ENCODE results near the gene MS4A12. TPM values are rescaled to one million over a fixed set of nuclear protein-coding genes. Genes with fewer than 3 reads are reported as not detected.
"Not testable (repeated sequence)": the region's sequence is repeated elsewhere in the genome, so short reads cannot be mapped to it uniquely, and the experiment has no call there.

Gene MS4A12
- total RNA-seq, 2 experiments from 2014 or later = not detected

- peaks cover 75% of the 10 kb centered on the region for H3K27me3 Mint-ChIP-seq
- POLR2A ChIA-PET = no interaction called here
Measured at GRCh38 chr11:60498399-60498798, 5.8 kb downstream of the MS4A12 start.

GRCh38 chr11:60498853-60499252 lies 6.3 kb downstream of the MS4A12 start:
- no peaks in the 10 kb centered on the region for H3K36me3 Mint-ChIP-seq
- peaks cover 78% of the 10 kb centered on the region for H3K27me3 Mint-ChIP-seq
- H3K4me1 Mint-ChIP-seq = peaks cover 3% of the 10 kb centered on the region
- no peak overlapping the region for H3K4me3 Mint-ChIP-seq
- H3K9me3 Mint-ChIP-seq = peaks cover 2% of the 10 kb centered on the region
- no peak overlapping the region for H3K27ac Mint-ChIP-seq
- DNase-seq (no peak), ATAC-seq (ENCODE audit: low read depth) (no peak)
- POLR2A ChIA-PET = no interaction called here

More at GRCh38 chr11:60498399-60498798, 5.8 kb downstream of the MS4A12 start:
- no peaks in the 10 kb centered on the region for H3K36me3 Mint-ChIP-seq
- peaks cover 2% of the 10 kb centered on the region for H3K4me1 Mint-ChIP-seq
- no peak for DNase-seq
- no peak overlapping the region for H3K27ac Mint-ChIP-seq
- ATAC-seq (ENCODE audit: low read depth) = no peak
- peaks cover 2% of the 10 kb centered on the region for H3K9me3 Mint-ChIP-seq
- no peak overlapping the region for H3K4me3 Mint-ChIP-seq

- peaks cover 4% of the 10 kb centered on the region for H3K9me3 Mint-ChIP-seq
- ATAC-seq (ENCODE audit: low read depth) = no peak
- POLR2A ChIA-PET = no interaction called here
- no peak overlapping the region for H3K4me3 Mint-ChIP-seq
- DNase-seq = no peak
- H3K4me1 Mint-ChIP-seq = peaks cover 17% of the 10 kb centered on the region
- no peak overlapping the region for H3K27ac Mint-ChIP-seq
- peaks cover 76% of the 10 kb centered on the region for H3K27me3 Mint-ChIP-seq
- peaks cover 3% of the 10 kb centered on the region for H3K36me3 Mint-ChIP-seq
Measured at GRCh38 chr11:60500276-60500910, 7.8 kb downstream of the MS4A12 start.

GRCh38 chr11:60502221-60502775 lies 9.7 kb downstream of the MS4A12 start:
- no peak overlapping the region for H3K27ac Mint-ChIP-seq
- H3K4me3 Mint-ChIP-seq = no peak overlapping the region
- H3K27me3 Mint-ChIP-seq = peaks cover 70% of the 10 kb centered on the region
- H3K36me3 Mint-ChIP-seq = peaks cover 3% of the 10 kb centered on the region
- peaks cover 7% of the 10 kb centered on the region for H3K9me3 Mint-ChIP-seq
- POLR2A ChIA-PET = no interaction called here
- DNase-seq (no peak), ATAC-seq (ENCODE audit: low read depth) (no peak)
- peaks cover 17% of the 10 kb centered on the region for H3K4me1 Mint-ChIP-seq

GRCh38 chr11:60504219-60504905 lies 11.8 kb downstream of the MS4A12 start:
- Mint-ChIP-seq H3K9me3 (peaks cover 9% of the 10 kb centered on the region), H3K4me1 (peaks cover 17% of the 10 kb centered on the region), H3K4me3 (peak overlapping the region; percentile 10), H3K27ac (no peak overlapping the region), H3K27me3 (peaks cover 54% of the 10 kb centered on the region), H3K36me3 (peaks cover 3% of the 10 kb centered on the region)
- no peak for DNase-seq
- ATAC-seq (ENCODE audit: low read depth) = peak; percentile 74
- POLR2A ChIA-PET = no interaction called here

GRCh38 chr11:60509609-60510008 lies 17.0 kb downstream of the MS4A12 start:
- H3K4me1 Mint-ChIP-seq; DNase-seq; ATAC-seq (ENCODE audit: low read depth); H3K4me3 Mint-ChIP-seq; H3K27ac Mint-ChIP-seq; POLR2A ChIA-PET; H3K9me3 Mint-ChIP-seq; H3K36me3 Mint-ChIP-seq: not testable (repeated sequence)
- peaks cover 32% of the 10 kb centered on the region for H3K27me3 Mint-ChIP-seq

GRCh38 chr11:60510209-60510608 lies 17.6 kb downstream of the MS4A12 start:
- H3K36me3 Mint-ChIP-seq; H3K4me1 Mint-ChIP-seq; DNase-seq; ATAC-seq (ENCODE audit: low read depth); H3K4me3 Mint-ChIP-seq; H3K9me3 Mint-ChIP-seq; POLR2A ChIA-PET; H3K27ac Mint-ChIP-seq: not testable (repeated sequence)
- H3K27me3 Mint-ChIP-seq = peaks cover 30% of the 10 kb centered on the region

GRCh38 chr11:60511393-60511792 lies 18.8 kb downstream of the MS4A12 start:
- H3K27ac Mint-ChIP-seq = no peak overlapping the region
- POLR2A ChIA-PET = no interaction called here

GRCh38 chr11:60512651-60513225 lies 20.2 kb downstream of the MS4A12 start:
- Mint-ChIP-seq H3K4me3 (no peak overlapping the region), H3K27me3 (peaks cover 24% of the 10 kb centered on the region), H3K27ac (no peak overlapping the region)

More at GRCh38 chr11:60511393-60511792, 18.8 kb downstream of the MS4A12 start:
- H3K9me3 Mint-ChIP-seq = peaks cover 5% of the 10 kb centered on the region
- ATAC-seq (ENCODE audit: low read depth) = no peak
- no peak overlapping the region for H3K4me3 Mint-ChIP-seq
- no peak for DNase-seq
- no peaks in the 10 kb centered on the region for H3K4me1 Mint-ChIP-seq
- peaks cover 24% of the 10 kb centered on the region for H3K27me3 Mint-ChIP-seq
- H3K36me3 Mint-ChIP-seq = no peaks in the 10 kb centered on the region

GRCh38 chr11:60513496-60514460 lies 21.2 kb downstream of the MS4A12 start:
- POLR2A ChIA-PET = no interaction called here
- Mint-ChIP-seq H3K9me3 (no peaks in the 10 kb centered on the region), H3K4me3 (no peak overlapping the region), H3K27me3 (peaks cover 22% of the 10 kb centered on the region), H3K4me1 (no peaks in the 10 kb centered on the region), H3K27ac (no peak overlapping the region), H3K36me3 (no peaks in the 10 kb centered on the region)
- DNase-seq (no peak), ATAC-seq (ENCODE audit: low read depth) (no peak)

More at GRCh38 chr11:60512651-60513225, 20.2 kb downstream of the MS4A12 start:
- POLR2A ChIA-PET = no interaction called here
- Mint-ChIP-seq H3K4me1 (no peaks in the 10 kb centered on the region), H3K36me3 (no peaks in the 10 kb centered on the region), H3K9me3 (peaks cover 2% of the 10 kb centered on the region)
- DNase-seq (no peak), ATAC-seq (ENCODE audit: low read depth) (no peak)

GRCh38 chr11:60515144-60515855 lies 22.7 kb downstream of the MS4A12 start, which contains the start of gene MS4A13:
MS4A13 (plus strand) TSS chr11:60515392; CDS start chr11:60518084, 2,692 bp downstream.
- H3K27me3 Mint-ChIP-seq = peaks cover 33% of the 10 kb centered on the region
- no peak for ATAC-seq (ENCODE audit: low read depth)
- peaks cover 4% of the 10 kb centered on the region for H3K9me3 Mint-ChIP-seq
- H3K27ac Mint-ChIP-seq = no peak within 1 kb of the TSS
- no peak for DNase-seq
- no peaks in the 10 kb centered on the region for H3K4me1 Mint-ChIP-seq
- no peaks in the 10 kb centered on the region for H3K36me3 Mint-ChIP-seq
- H3K4me3 Mint-ChIP-seq = no peak within 1 kb of the TSS
- POLR2A ChIA-PET = no interaction called here

GRCh38 chr11:60528465-60528864 lies 35.9 kb downstream of the MS4A12 start:
- Mint-ChIP-seq H3K27me3 (peaks cover 16% of the 10 kb centered on the region), H3K4me3 (no peak overlapping the region), H3K4me1 (no peaks in the 10 kb centered on the region), H3K9me3 (peaks cover 5% of the 10 kb centered on the region), H3K27ac (no peak overlapping the region), H3K36me3 (no peaks in the 10 kb centered on the region)
- DNase-seq = no peak
- ATAC-seq (ENCODE audit: low read depth) = no peak
- POLR2A ChIA-PET = no interaction called here
